Neural cell (in vitro differentiated cells): Measurements from ENCODE around the gene PCDHA1. TPM values are rescaled to one million over a fixed set of nuclear protein-coding genes. Genes with fewer than 3 reads are reported as not detected.

Experiments
- H2AFZ ChIP-seq: fragments of 200-600, 300-800 bp; sonication (generic), shearing (Covaris generic); 2 replicates; pipeline ENCODE4 v1.6.0; 2014; ENCODE audit warnings: low read depth, mild to moderate bottlenecking, antibody characterized with exemption, low read length, moderate library complexity
- H3F3A ChIP-seq: fragments of 200-600 bp; shearing (Covaris generic); 2 replicates; pipeline ENCODE4 v1.6.1; 2016; ENCODE audit warnings: mild to moderate bottlenecking, moderate library complexity, mixed read lengths, antibody characterized with exemption, low read length; ENCODE audit not compliant: insufficient read depth, poor library complexity, severe bottlenecking
- H3K27ac ChIP-seq: fragments of 200-600, 300-800 bp; sonication (generic), shearing (Covaris generic); 2 replicates; pipeline ENCODE4 v1.5.1; 2014; ENCODE audit warnings: mild to moderate bottlenecking, low read length, moderate library complexity
- H3K27me3 ChIP-seq: fragments of 300-800, 200-600 bp; sonication (generic), shearing (Covaris generic); 2 replicates; pipeline ENCODE4 v1.6.0; 2014; ENCODE audit warnings: mild to moderate bottlenecking, low read depth, low read length, moderate library complexity; ENCODE audit not compliant: insufficient read depth
- H3K36me3 ChIP-seq: fragments of 300-800, 200-600 bp; sonication (generic), shearing (Covaris generic); 2 replicates; pipeline ENCODE4 v1.5.1; 2014; ENCODE audit warnings: mild to moderate bottlenecking, antibody characterized with exemption, low read length, moderate library complexity; ENCODE audit not compliant: insufficient read depth
- H3K4me2 ChIP-seq: fragments of 300-800, 200-600 bp; sonication (generic), shearing (Covaris generic); 2 replicates; pipeline ENCODE4 v1.6.0; 2014; ENCODE audit warnings: mild to moderate bottlenecking, low read length
- H3K4me3 ChIP-seq: fragments of 300-800, 200-600 bp; sonication (generic), shearing (Covaris generic); 2 replicates; pipeline ENCODE4 v1.5.1; 2014; ENCODE audit warnings: mild to moderate bottlenecking, low read length, moderate library complexity
- H3K79me2 ChIP-seq: fragments of 200-600 bp; shearing (Covaris generic); replicated peaks from 2 replicates; pipeline ENCODE4 v1.6.0; 2014; ENCODE audit warnings: mild to moderate bottlenecking, low read length, moderate library complexity; ENCODE audit not compliant: insufficient read depth
- H3K9ac ChIP-seq: fragments of 300-800, 200-600 bp; sonication (generic), shearing (Covaris generic); 2 replicates; pipeline ENCODE4 v1.6.1; 2016; ENCODE audit warnings: mild to moderate bottlenecking, low read length, mixed read lengths
- H3K9me2 ChIP-seq: fragments of 200-600 bp; shearing (Covaris generic); 2 replicates; pipeline ENCODE4 v1.6.1; 2016; ENCODE audit warnings: mild to moderate bottlenecking, low read length, mixed read lengths; ENCODE audit not compliant: insufficient read depth
- H3K9me3 ChIP-seq: fragments of 200-600, 300-800 bp; sonication (generic), shearing (Covaris generic); 2 replicates; pipeline ENCODE4 v1.6.1; 2016; ENCODE audit warnings: mild to moderate bottlenecking, mixed run types, low read length, moderate library complexity, mixed read lengths
- H4K20me1 ChIP-seq: fragments of 200-600 bp; shearing (Covaris generic); 2 replicates; pipeline ENCODE4 v1.6.1; 2016; ENCODE audit warnings: mild to moderate bottlenecking, mixed run types; ENCODE audit not compliant: insufficient read depth
- CTCF ChIP-seq: fragments of 450-650 bp; IDR thresholded peaks from 2 replicates; pipeline ENCODE4 v1.5.1; 2014; ENCODE audit warnings: antibody characterized with exemption, mild to moderate bottlenecking, moderate library complexity; ENCODE audit not compliant: poor library complexity, severe bottlenecking
- EP300 ChIP-seq: fragments of 450-650 bp; conservative IDR thresholded peaks from 2 replicates; pipeline ENCODE4 v1.6.1; 2014; ENCODE audit warnings: antibody characterized with exemption, mild to moderate bottlenecking, moderate library complexity; ENCODE audit not compliant: poor library complexity, severe bottlenecking
- EZH2 ChIP-seq: fragments of 200-600, 300-800 bp; shearing (Covaris generic), sonication (generic); IDR thresholded peaks from 2 replicates; pipeline ENCODE4 v1.6.1; 2014; ENCODE audit warnings: antibody characterized with exemption, low read length, borderline replicate concordance, mild to moderate bottlenecking; ENCODE audit not compliant: insufficient read depth, poor library complexity, severe bottlenecking
- MXI1 ChIP-seq: fragments of 450-650 bp; conservative IDR thresholded peaks from 2 replicates; pipeline ENCODE4 v1.6.1; 2014; ENCODE audit warnings: antibody characterized with exemption, mild to moderate bottlenecking; ENCODE audit not compliant: poor library complexity, severe bottlenecking
- POLR2AphosphoS5 ChIP-seq: IDR thresholded peaks from 2 replicates; pipeline ENCODE4 v1.6.1; 2012
- SMC3 ChIP-seq: fragments of 450-650 bp; conservative IDR thresholded peaks from 2 replicates; pipeline ENCODE4 v1.6.1; 2014; ENCODE audit warnings: antibody characterized with exemption, mild to moderate bottlenecking, moderate library complexity; ENCODE audit not compliant: poor library complexity
- TAF1 ChIP-seq: IDR thresholded peaks from 2 replicates; pipeline ENCODE4 v1.6.1; 2012; ENCODE audit warnings: low read depth
- polyA plus RNA-seq: library from polyadenylated mRNA; depleted of rRNA; stranded (reverse); fragments of >200 nt; gene quantifications from 2 replicates; pipeline ENCODE4 v1.2.3, GENCODE V29; 2014

PCDHA1 gene
- polyA plus RNA-seq, 1 donor from 2014 or later = 0.28 TPM

- no peaks in the 10 kb centered on the region for H3F3A ChIP-seq
- H3K9ac ChIP-seq = no peak overlapping the region
- no peak overlapping the region for H3K27ac ChIP-seq
- no peak overlapping the region for H3K4me3 ChIP-seq
- H3K27me3 ChIP-seq = no peaks in the 10 kb centered on the region
- no peaks in the 10 kb centered on the region for H3K36me3 ChIP-seq
- H3K9me3 ChIP-seq = no peaks in the 10 kb centered on the region
- TF ChIP-seq POLR2AphosphoS5 (no peak), CTCF (no peak), EZH2 (no peak), EP300 (no peak), SMC3 (no peak)
- H3K79me2 ChIP-seq = no peaks in the 10 kb centered on the region
- H4K20me1 ChIP-seq = no peaks in the 10 kb centered on the region
- H3K9me2 ChIP-seq = no peaks in the 10 kb centered on the region
- H3K4me2 ChIP-seq = no peak overlapping the region
- H2AFZ ChIP-seq = no peak overlapping the region
Observed at GRCh38 chr5:140923601-140924000, 137.7 kb downstream of the PCDHA1 start.

GRCh38 chr5:140925806-140926442 is 140.0 kb downstream of the PCDHA1 start, which contains the start of gene PCDHAC1:
Gene PCDHAC1 (plus strand): TSS chr5:140926299. CDS start chr5:140926893, 594 bp downstream.
- Histone ChIP-seq H2AFZ (no peak within 1 kb of the TSS), H3F3A (no peaks in the 10 kb centered on the region), H3K36me3 (no peaks in the 10 kb centered on the region), H3K27ac (peak within 1 kb of the TSS; percentile 13), H3K9me2 (no peaks in the 10 kb centered on the region), H4K20me1 (no peaks in the 10 kb centered on the region), H3K4me2 (peak within 1 kb of the TSS; percentile 22), H3K4me3 (peak within 1 kb of the TSS; percentile 72), H3K27me3 (no peaks in the 10 kb centered on the region), H3K9ac (peak within 1 kb of the TSS; percentile 54), H3K79me2 (peaks cover 8% of the 10 kb centered on the region), H3K9me3 (no peaks in the 10 kb centered on the region)
- TF ChIP-seq TAF1 = no peak
- TF ChIP-seq CTCF = no peak
- no peak for TF ChIP-seq EP300
- TF ChIP-seq POLR2AphosphoS5 = no peak
- no peak for TF ChIP-seq MXI1
- TF ChIP-seq EZH2 = no peak
